DOHH2 (cell line): ENCODE results near the gene CIBAR2.

Source experiments
- CTCF ChIP-seq: fragments of 200-600 bp; sonication (generic); IDR thresholded peaks from one replicate; pipeline ENCODE4 v1.5.1; 2014; ENCODE audit warnings: antibody characterized with exemption, mild to moderate bottlenecking, low read depth, low read length; ENCODE audit not compliant: poor library complexity, severe bottlenecking
- EZH2phosphoT487 ChIP-seq: fragments of 200-600 bp; sonication (generic); IDR thresholded peaks from 2 replicates; pipeline ENCODE4 v1.6.1; 2017; ENCODE audit warnings: borderline replicate concordance, mild to moderate bottlenecking, antibody characterized with exemption, low read length, moderate library complexity, mixed read lengths

GRCh38 chr16:85153656-85154091 lies 41.4 kb upstream of the CIBAR2 start:
- TF ChIP-seq CTCF, result no peak
- no peak for TF ChIP-seq EZH2phosphoT487
